ES-I3 (cell line): ENCODE measurements around the gene BBS9.

Source experiments
- H3K36me3 ChIP-seq: 2 replicates; pipeline ENCODE4 v1.6.1; 2013; ENCODE audit warnings: mild to moderate bottlenecking, low read length, control low read depth, moderate library complexity; ENCODE audit not compliant: insufficient read depth
- H3K4me1 ChIP-seq: 2 replicates; pipeline ENCODE4 v1.6.1; 2013; ENCODE audit warnings: mild to moderate bottlenecking, control low read depth, low read length; ENCODE audit not compliant: insufficient read depth
- H3K9ac ChIP-seq: 2 replicates; pipeline ENCODE4 v1.6.1; 2013; ENCODE audit warnings: low read depth, mild to moderate bottlenecking, low read length, moderate library complexity
- H3K9me3 ChIP-seq: 2 replicates; pipeline ENCODE4 v1.6.1; 2013; ENCODE audit warnings: mild to moderate bottlenecking, low read length, moderate library complexity; ENCODE audit not compliant: control insufficient read depth, insufficient read depth

The BBS9 gene

GRCh38 chr7:33155811-33156210 is 26.4 kb downstream of the BBS9 start:
- H3K9me3 ChIP-seq, result no peaks in the 10 kb centered on the region
- no peaks in the 10 kb centered on the region for H3K36me3 ChIP-seq
- H3K9ac ChIP-seq, result no peak overlapping the region
- no peaks in the 10 kb centered on the region for H3K4me1 ChIP-seq

DNA sequence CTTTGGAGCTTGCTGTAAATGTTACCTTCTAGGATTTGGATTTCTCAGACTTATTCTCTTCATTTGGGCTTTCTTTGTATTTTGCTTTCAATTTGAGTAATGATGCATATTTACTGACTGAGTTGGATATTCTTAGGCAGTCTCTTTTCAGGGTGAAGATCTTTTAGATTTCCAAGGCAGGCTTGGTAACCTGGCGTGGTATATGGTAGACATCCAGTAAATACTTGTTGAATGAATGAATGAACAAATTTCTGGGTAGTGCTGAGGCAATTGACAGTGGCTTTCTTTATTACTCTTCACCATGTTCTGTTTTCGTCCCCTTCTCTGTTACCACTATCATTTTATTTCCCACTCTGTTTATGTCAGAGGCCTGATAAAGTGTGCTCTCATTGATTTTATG is 27.1 kb downstream of the BBS9 start:
- no peaks in the 10 kb centered on the region for H3K4me1 ChIP-seq
- H3K9ac ChIP-seq, result no peak overlapping the region
- H3K36me3 ChIP-seq, result no peaks in the 10 kb centered on the region
- no peaks in the 10 kb centered on the region for H3K9me3 ChIP-seq

DNA sequence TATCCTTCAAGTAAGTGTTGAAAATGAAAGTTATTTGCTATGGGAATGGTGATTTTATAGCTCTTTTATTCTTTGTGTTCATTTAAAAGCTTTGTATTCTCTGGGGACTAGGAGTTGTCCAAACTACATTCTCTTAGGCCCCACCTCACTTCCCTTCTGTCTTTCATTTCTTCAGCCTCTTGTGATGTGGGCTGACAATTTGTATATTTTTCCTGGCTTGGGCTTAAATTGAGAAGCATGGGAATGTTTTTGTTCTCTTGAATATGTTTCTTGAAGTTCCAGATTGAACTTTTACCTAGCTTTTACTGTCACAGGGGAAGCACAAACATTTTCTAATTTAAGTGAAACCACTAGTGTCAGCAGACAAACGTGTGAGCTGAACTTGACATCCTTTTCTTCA is 27.9 kb downstream of the BBS9 start:
- Histone ChIP-seq H3K9me3 (no peaks in the 10 kb centered on the region), H3K36me3 (no peaks in the 10 kb centered on the region), H3K4me1 (no peaks in the 10 kb centered on the region), H3K9ac (no peak overlapping the region)

GRCh38 chr7:33157781-33158180 is 28.4 kb downstream of the BBS9 start:
- Histone ChIP-seq H3K36me3 (no peaks in the 10 kb centered on the region), H3K9ac (no peak overlapping the region), H3K9me3 (no peaks in the 10 kb centered on the region), H3K4me1 (no peaks in the 10 kb centered on the region)

DNA sequence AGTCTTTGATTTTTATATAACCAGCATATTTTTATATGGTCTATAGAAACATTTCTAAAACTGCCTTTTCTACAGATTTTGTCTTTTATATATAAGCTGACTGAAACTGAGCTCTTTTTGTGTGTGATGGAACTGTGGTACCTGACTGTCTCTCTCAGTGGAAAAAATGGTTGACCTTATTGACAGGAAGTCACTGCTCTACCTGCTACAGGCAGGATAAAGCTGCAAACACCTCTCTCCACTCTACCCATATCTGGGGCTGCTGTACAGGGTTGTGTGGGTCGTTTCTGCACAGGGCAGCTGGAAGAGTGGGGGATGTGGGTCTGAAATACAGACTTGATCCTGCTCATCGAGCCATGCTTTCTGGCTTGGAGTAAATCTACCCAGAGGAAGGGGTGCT is 48.5 kb downstream of the BBS9 start:
- H3K9me3 ChIP-seq, result peaks cover 4% of the 10 kb centered on the region
- H3K4me1 ChIP-seq, result no peaks in the 10 kb centered on the region
- no peak overlapping the region for H3K9ac ChIP-seq
- no peaks in the 10 kb centered on the region for H3K36me3 ChIP-seq

GRCh38 chr7:33179519-33179918 is 50.2 kb downstream of the BBS9 start:
- Histone ChIP-seq H3K9me3 (peaks cover 4% of the 10 kb centered on the region; the same call in 1 of the 2 replicates), H3K36me3 (no peaks in the 10 kb centered on the region), H3K4me1 (no peaks in the 10 kb centered on the region), H3K9ac (no peak overlapping the region)

DNA sequence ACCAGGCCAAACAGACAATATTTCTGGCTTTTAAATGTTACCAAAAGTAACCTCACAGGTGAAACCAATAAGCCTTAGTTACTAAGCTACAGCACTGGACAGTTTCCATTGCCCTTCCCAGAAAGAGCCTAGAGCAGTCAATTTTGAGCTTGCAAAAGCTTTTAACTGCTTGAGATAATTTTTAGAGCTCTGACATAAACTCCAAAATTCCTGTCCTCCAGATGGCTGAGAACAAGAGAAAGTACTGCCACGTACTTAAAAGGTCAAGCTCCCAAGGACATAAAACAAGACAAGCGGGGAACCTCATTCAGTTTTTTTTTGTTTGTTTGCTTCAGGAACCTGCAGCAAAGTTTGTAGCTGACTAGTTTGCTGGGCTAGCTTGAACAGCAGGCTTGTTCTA is 54.1 kb downstream of the BBS9 start:
- Histone ChIP-seq H3K4me1 (no peaks in the 10 kb centered on the region), H3K9me3 (peaks cover 4% of the 10 kb centered on the region; the same call in 1 of the 2 replicates), H3K36me3 (no peaks in the 10 kb centered on the region)

DNA sequence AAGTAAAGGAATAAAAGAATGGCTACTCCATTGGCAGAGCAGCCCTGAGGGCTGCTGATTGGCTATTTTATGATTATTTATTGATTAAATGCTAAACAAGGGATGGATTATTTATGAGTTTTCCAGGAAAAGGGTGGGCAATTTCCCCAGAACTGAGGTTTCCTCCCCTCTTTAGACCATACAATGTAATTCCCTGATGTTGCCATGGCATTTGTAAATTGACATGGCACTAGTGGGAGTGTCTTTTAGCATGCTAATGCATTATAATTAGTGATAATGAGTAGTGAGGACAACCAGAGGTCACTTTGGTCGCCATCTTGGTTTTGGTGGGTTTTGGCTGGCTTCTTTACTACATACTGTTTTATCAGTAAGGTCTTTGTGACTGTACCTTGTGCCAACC is 55.5 kb downstream of the BBS9 start:
- no peaks in the 10 kb centered on the region for H3K36me3 ChIP-seq
- H3K9me3 ChIP-seq, result peaks cover 4% of the 10 kb centered on the region; the same call in 1 of the 2 replicates
- H3K9ac ChIP-seq, result no peak overlapping the region
- H3K4me1 ChIP-seq, result no peaks in the 10 kb centered on the region

More for the DNA sequence above, 54.1 kb downstream of the BBS9 start:
- no peak overlapping the region for H3K9ac ChIP-seq

GRCh38 chr7:33185786-33186185 is 56.4 kb downstream of the BBS9 start:
- Histone ChIP-seq H3K36me3 (no peaks in the 10 kb centered on the region), H3K4me1 (no peaks in the 10 kb centered on the region), H3K9ac (peak overlapping the region; percentile 32; the same call in 1 of the 2 replicates), H3K9me3 (peaks cover 2% of the 10 kb centered on the region; the same call in 1 of the 2 replicates)

GRCh38 chr7:33186192-33186591 is 56.8 kb downstream of the BBS9 start:
- no peaks in the 10 kb centered on the region for H3K4me1 ChIP-seq

GRCh38 chr7:33190688-33191304 is 61.4 kb downstream of the BBS9 start:
- no peak overlapping the region for H3K9ac ChIP-seq
- H3K9me3 ChIP-seq, result peaks cover 2% of the 10 kb centered on the region; the same call in 1 of the 2 replicates
- no peaks in the 10 kb centered on the region for H3K4me1 ChIP-seq
- no peaks in the 10 kb centered on the region for H3K36me3 ChIP-seq

More at GRCh38 chr7:33186192-33186591, 56.8 kb downstream of the BBS9 start:
- Histone ChIP-seq H3K9ac (peak overlapping the region; percentile 32; the same call in 1 of the 2 replicates), H3K9me3 (no peaks in the 10 kb centered on the region), H3K36me3 (no peaks in the 10 kb centered on the region)

- H3K36me3 ChIP-seq, result no peaks in the 10 kb centered on the region
- H3K9ac ChIP-seq, result no peak overlapping the region
- H3K9me3 ChIP-seq, result peaks cover 2% of the 10 kb centered on the region; the same call in 1 of the 2 replicates
- no peaks in the 10 kb centered on the region for H3K4me1 ChIP-seq
Measured at GRCh38 chr7:33191340-33191739, 62.0 kb downstream of the BBS9 start.

GRCh38 chr7:33192695-33193291 is 63.4 kb downstream of the BBS9 start:
- Histone ChIP-seq H3K36me3 (no peaks in the 10 kb centered on the region), H3K9ac (no peak overlapping the region), H3K4me1 (no peaks in the 10 kb centered on the region), H3K9me3 (peaks cover 2% of the 10 kb centered on the region; the same call in 1 of the 2 replicates)

GRCh38 chr7:33193308-33193864 is 64.0 kb downstream of the BBS9 start:
- Histone ChIP-seq H3K9me3 (peaks cover 2% of the 10 kb centered on the region; the same call in 1 of the 2 replicates), H3K9ac (no peak overlapping the region), H3K36me3 (no peaks in the 10 kb centered on the region), H3K4me1 (no peaks in the 10 kb centered on the region)

GRCh38 chr7:33195264-33195663 is 65.9 kb downstream of the BBS9 start:
- peaks cover 2% of the 10 kb centered on the region; the same call in 1 of the 2 replicates for H3K9me3 ChIP-seq
- H3K4me1 ChIP-seq, result no peaks in the 10 kb centered on the region
- no peak overlapping the region for H3K9ac ChIP-seq
- H3K36me3 ChIP-seq, result no peaks in the 10 kb centered on the region
